Measurements from ENCODE around the gene FXYD2. TPM values are rescaled to one million over a fixed set of nuclear protein-coding genes. Genes with fewer than 3 reads are reported as not detected.

The FXYD2 gene
- total RNA-seq, 1 experiment from 2014 or later, result 0.39 TPM

- DNase-seq (ENCODE audit: low read depth, low spot score) (no peak), ATAC-seq (no peak)
- H3K27me3 ChIP-seq (ENCODE audit: control insufficient read depth, insufficient read depth, low read length), result peaks cover 21% of the 10 kb centered on the region
- CTCF ChIA-PET, result interaction anchor here (0.5 to 0.7 kb wide), 2 partner anchors 173 to 480 kb away, joined by 3 read pairs; no protein-coding TSS in a partner anchor
- H3K4me3 ChIP-seq (ENCODE audit: low read depth in 2 of 2, low read length in 2 of 2), result no peak overlapping the region
- POLR2A ChIA-PET, result no interaction called here
- H3K4me1 ChIP-seq (ENCODE audit: control insufficient read depth, insufficient read depth, low read length), result no peaks in the 10 kb centered on the region
- in situ Hi-C loops (cut with HindIII; ENCODE audit: low pct_unique_long_range_greater_than_20kb, low sequenced_read_pairs), result no loop called here
- no TSS peak for BruUV-seq (replicated peaks)
- no peaks in the 10 kb centered on the region for H3K36me3 ChIP-seq (ENCODE audit: control insufficient read depth, insufficient read depth, low read length)
- H3K27ac ChIP-seq (ENCODE audit: low read length), result no peak overlapping the region
- intact Hi-C loops (cut with micrococcal nuclease; ENCODE audit: unreplicated experiment), result no loop called here
- TF ChIP-seq REST (IDR thresholded peaks at IDR 0.05; ENCODE audit: insufficient read depth in 1 of 2, low read depth in 2 of 2, low read length in 1 of 2) (no peak), CTCF (IDR thresholded peaks at IDR 0.05) (no peak), SIN3A (IDR thresholded peaks at IDR 0.05; ENCODE audit: borderline replicate concordance, insufficient read depth, low read depth, low read length) (no peak), TCF7L2 (IDR thresholded peaks at IDR 0.05; ENCODE audit: low read depth, low read length) (no peak), POLR2AphosphoS5 (IDR thresholded peaks at IDR 0.05; ENCODE audit: low read depth, low read length) (no peak)
- no peaks in the 10 kb centered on the region for H3K9me3 ChIP-seq (ENCODE audit: control insufficient read depth, insufficient read depth, low read depth, low read length)
These were observed 45.8 kb upstream of the FXYD2 start for GRCh38 chr11:117870103-117870952.

- TF ChIP-seq SIN3A (IDR thresholded peaks at IDR 0.05; ENCODE audit: borderline replicate concordance, insufficient read depth, low read depth, low read length) (no peak), POLR2AphosphoS5 (IDR thresholded peaks at IDR 0.05; ENCODE audit: low read depth, low read length) (no peak), CTCF (IDR thresholded peaks at IDR 0.05) (no peak), TCF7L2 (IDR thresholded peaks at IDR 0.05; ENCODE audit: low read depth, low read length) (no peak), REST (IDR thresholded peaks at IDR 0.05; ENCODE audit: insufficient read depth in 1 of 2, low read depth in 2 of 2, low read length in 1 of 2) (no peak)
- in situ Hi-C loops (cut with HindIII; ENCODE audit: low pct_unique_long_range_greater_than_20kb, low sequenced_read_pairs), result no loop called here
- Histone ChIP-seq H3K9me3 (ENCODE audit: control insufficient read depth, insufficient read depth, low read depth, low read length) (no peaks in the 10 kb centered on the region), H3K27ac (ENCODE audit: low read length) (no peak overlapping the region), H3K36me3 (ENCODE audit: control insufficient read depth, insufficient read depth, low read length) (no peaks in the 10 kb centered on the region), H3K4me3 (ENCODE audit: low read depth in 2 of 2, low read length in 2 of 2) (no peak overlapping the region), H3K4me1 (ENCODE audit: control insufficient read depth, insufficient read depth, low read length) (no peaks in the 10 kb centered on the region), H3K27me3 (ENCODE audit: control insufficient read depth, insufficient read depth, low read length) (peaks cover 15% of the 10 kb centered on the region)
- intact Hi-C loops (cut with micrococcal nuclease; ENCODE audit: unreplicated experiment), result no loop called here
- BruUV-seq (replicated peaks), result no TSS peak
- DNase-seq (ENCODE audit: low read depth, low spot score) (no peak), ATAC-seq (no peak)
- ChIA-PET POLR2A (no interaction called here), CTCF (no interaction called here)
These were observed 45.1 kb upstream of the FXYD2 start for GRCh38 chr11:117869604-117870003.
